CD4-positive, alpha-beta T cell treated with Interleukin-2 at 100 ng/mL for 4 hours (primary cell): ENCODE measurements around the gene WDR5B.
A peak's percentile ranks its signal among the peaks of the same experiment; 100 is the strongest.
"Not testable (repeated sequence)": the region's sequence is repeated elsewhere in the genome, so short reads cannot be mapped to it uniquely, and the experiment has no call there.

Experiments used
- DNase-seq: peaks from one replicate; pipeline ENCODE4 v3.0.0-alpha.2; 2020; ENCODE audit warnings: low spot score

Gene WDR5B

GRCh38 chr3:122415762-122416654, at the start of gene WDR5B:
WDR5B (minus strand) TSS chr3:122416062; CDS start chr3:122415528, 534 bp downstream.
- peak; percentile 99 for DNase-seq

GRCh38 chr3:122464659-122465058, 48.8 kb upstream of the WDR5B start:
- DNase-seq = no peak

- DNase-seq = no peak
Measured at GRCh38 chr3:122462406-122462805, 46.5 kb upstream of the WDR5B start.

- DNase-seq = no peak
Measured at GRCh38 chr3:122461806-122462205, 45.9 kb upstream of the WDR5B start.

- DNase-seq = no peak
Measured at GRCh38 chr3:122458992-122459391, 43.1 kb upstream of the WDR5B start.

GRCh38 chr3:122457706-122458105, 41.8 kb upstream of the WDR5B start:
- no peak for DNase-seq

GRCh38 chr3:122456074-122456473, 40.2 kb upstream of the WDR5B start:
- no peak for DNase-seq

GRCh38 chr3:122451371-122451770, 35.5 kb upstream of the WDR5B start:
- no peak for DNase-seq

GRCh38 chr3:122448218-122448617, 32.4 kb upstream of the WDR5B start:
- DNase-seq = not testable (repeated sequence)

GRCh38 chr3:122444491-122444887, 28.6 kb upstream of the WDR5B start:
- DNase-seq = not testable (repeated sequence)

GRCh38 chr3:122443762-122444490, 28.1 kb upstream of the WDR5B start:
- DNase-seq = not testable (repeated sequence)

GRCh38 chr3:122443090-122443489, 27.2 kb upstream of the WDR5B start:
- DNase-seq = no peak

- DNase-seq = no peak
Measured at GRCh38 chr3:122435950-122436349, 20.1 kb upstream of the WDR5B start.

- no peak for DNase-seq
Measured at GRCh38 chr3:122430371-122430770, 14.5 kb upstream of the WDR5B start.

- no peak for DNase-seq
Measured at GRCh38 chr3:122427857-122428471, 12.1 kb upstream of the WDR5B start.

GRCh38 chr3:122421836-122422235, 6.0 kb upstream of the WDR5B start:
- DNase-seq = no peak

- DNase-seq = no peak
Measured at GRCh38 chr3:122421101-122421500, 5.2 kb upstream of the WDR5B start.

- DNase-seq = no peak
Measured at GRCh38 chr3:122416966-122417365, 1.1 kb upstream of the WDR5B start.

GRCh38 chr3:122415104-122415744, 638 bp downstream of the WDR5B start:
- peak; percentile 60 for DNase-seq

GRCh38 chr3:122414391-122414790, 1.5 kb downstream of the WDR5B start:
- no peak for DNase-seq

- no peak for DNase-seq
Measured at GRCh38 chr3:122410639-122411038, 5.2 kb downstream of the WDR5B start.

- DNase-seq = no peak
Measured at GRCh38 chr3:122410111-122410510, 5.8 kb downstream of the WDR5B start.
